ENCODE measurements around the gene ATP10B.

DNA sequence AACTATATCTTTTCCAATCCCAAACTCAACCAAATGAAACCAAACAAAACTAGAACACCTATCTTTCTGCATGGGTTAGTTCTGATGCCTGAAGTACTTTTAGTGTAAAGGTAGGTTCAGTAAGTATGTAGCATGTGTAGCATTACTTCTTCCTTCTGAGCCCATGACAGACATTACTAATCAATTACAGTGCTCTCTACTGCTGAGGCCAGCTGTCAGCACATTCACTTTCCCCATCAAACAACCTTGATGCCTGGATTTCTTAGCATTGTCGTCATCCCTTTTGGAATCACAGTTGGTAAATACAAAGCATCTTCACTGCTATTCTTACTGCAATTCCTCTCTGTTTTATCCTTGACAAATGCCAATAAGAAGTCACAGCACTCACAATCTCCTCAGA is 327.2 kb downstream of the ATP10B start:
- TF ChIP-seq CTCF (IDR thresholded peaks at IDR 0.05) (no peak), POLR2A (IDR thresholded peaks at IDR 0.05) (no peak)
